Stromal cell of bone marrow (primary cell): Measurements from ENCODE around the gene CDRT4.

ENCODE experiments used
- DNase-seq: peaks from one replicate; pipeline ENCODE4 v3.0.0-alpha.2; 2012; ENCODE audit warnings: low read depth

The CDRT4 gene

DNA sequence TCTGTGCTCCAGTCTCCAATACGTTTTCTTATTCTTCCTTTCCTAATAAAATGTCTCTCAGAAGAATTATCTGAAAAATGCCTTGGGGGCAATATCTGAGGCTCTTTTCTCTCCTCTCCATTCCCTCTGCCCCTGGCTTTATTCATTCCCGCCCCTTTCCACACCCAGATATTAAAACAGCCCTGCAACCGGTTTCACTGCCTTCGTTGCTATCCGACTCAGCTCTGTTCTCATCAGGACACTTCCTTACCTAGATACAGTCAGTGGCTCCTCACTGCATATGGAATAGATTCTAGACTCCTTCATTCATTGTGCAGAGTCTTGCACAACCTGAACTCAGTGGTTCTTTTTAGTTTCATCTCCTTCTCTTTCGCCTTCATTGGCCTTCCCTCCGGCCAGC is 74.0 kb downstream of the CDRT4 start:
- DNase-seq = no peak

DNA sequence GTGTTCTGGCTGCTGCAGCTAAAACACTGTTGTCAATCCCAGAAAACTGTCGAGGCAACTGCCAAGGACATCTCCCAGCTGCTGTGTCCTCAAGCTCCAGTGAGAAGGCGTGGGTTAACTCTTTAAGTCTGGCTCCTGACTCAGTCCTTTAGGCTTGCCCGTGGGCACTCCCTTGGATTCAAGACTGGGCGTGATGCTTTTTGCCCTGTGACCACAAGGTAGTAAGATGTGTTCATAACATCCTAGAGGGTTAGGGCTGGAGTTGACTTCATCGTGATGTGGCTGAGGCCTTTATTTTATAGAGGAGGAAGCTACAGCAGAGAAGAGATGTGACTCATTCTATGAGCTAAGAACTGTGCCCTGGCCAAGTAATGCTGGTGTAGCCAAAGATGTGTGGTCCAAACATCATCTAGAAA is 75.1 kb downstream of the CDRT4 start:
- DNase-seq = peak; percentile 83

DNA sequence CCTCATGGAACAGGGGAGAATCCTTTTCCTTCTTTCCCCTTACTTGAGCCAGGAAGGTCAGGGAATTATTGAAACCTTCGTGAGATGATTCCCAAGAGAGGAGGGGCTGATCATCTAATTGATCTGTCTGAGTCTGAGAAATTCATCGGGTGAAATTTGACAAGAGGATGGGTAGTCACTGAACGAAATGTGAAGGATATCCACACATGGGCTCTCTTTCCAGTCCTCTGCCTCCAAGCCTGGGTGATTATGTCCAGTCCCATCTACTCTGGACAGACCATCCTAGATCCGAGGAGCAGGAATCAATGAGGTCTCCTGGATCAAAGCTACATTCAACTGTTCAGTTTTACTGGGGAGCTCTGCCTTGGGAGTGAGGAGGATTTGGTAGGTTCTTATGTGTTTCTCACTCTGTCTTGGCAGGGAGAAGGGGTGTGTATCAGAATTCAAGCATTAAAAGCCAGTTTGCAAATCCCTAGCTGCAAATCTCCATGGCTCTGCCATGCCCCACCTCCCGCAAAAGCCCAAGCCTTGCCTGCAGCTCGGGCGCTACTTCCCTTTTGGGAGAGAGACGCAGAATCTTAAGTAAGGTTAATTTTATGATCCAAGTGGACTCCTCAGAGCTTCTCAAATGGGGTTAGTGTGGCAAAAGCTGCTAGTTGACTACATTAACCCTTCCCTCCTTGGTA is 78.9 kb downstream of the CDRT4 start:
- no peak for DNase-seq

DNA sequence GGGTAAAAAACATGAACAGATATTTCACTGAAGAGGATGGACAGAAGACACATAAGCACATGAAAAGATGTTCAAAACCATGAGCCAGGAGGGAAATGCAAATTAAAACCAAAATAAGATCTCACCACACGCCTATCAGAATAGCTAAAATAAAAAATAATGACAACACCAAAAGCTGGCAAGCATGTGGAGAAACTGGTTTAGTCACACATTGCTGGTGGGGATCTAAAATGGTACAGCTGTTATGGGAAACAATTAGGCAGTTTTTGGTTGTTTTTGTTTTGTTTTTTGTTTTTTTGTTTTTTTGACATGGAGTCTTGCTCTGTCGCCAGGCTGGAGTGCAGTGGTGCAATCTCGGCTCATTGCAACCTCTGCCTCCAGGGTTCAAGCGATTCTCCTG is 81.3 kb downstream of the CDRT4 start:
- DNase-seq = no peak
